Upper lobe of left lung (tissue), 4 donors: Measurements from ENCODE around the gene TRDMT1.

Source experiments
- POLR2A ChIP-seq, 4 donors: fragments of 450-650 bp; IDR thresholded peaks; one replicate each; pipeline ENCODE4 v1.5.1; 2016 to 2017; ENCODE audit warnings: antibody characterized with exemption in 4 of 4, mild to moderate bottlenecking in 2 of 4
- POLR2AphosphoS5 ChIP-seq, 2 donors: sonication (generic); formaldehyde crosslinking; IDR thresholded peaks; one replicate each; pipeline ENCODE4 v1.5.1; 2017; ENCODE audit warnings: antibody characterized with exemption in 2 of 2
- TF ChIP-seq, protein P1 (sequence below), 6 experiments: fragments of 450-650 bp in 4 of 6; fragments of 200-600 bp in 2 of 6; sonication (generic) in 2 of 6; IDR thresholded peaks; one replicate each; pipeline ENCODE4 v1.5.1; 2016 to 2019; ENCODE audit warnings: antibody characterized with exemption in 6 of 6

DNA sequence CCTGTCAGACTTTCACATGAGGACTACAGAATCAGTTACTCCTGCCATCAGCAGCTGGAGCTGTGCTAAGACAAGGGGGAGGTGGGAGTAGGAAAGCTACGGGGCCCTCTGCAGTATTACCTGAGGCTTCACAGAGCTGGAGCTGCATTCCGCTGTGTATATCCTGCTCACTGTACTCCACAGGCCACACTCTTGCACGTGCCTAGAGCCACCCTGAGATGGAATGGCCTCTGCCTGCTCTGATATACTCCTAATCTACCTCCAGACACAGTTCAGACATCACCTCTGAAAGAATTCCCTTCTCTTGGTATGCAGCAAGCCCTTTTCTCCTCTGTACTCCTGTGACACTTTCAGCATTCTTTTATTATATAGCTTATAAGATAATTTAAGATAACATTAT is 34.8 kb downstream of the TRDMT1 start:
- TF ChIP-seq, protein P1, sequence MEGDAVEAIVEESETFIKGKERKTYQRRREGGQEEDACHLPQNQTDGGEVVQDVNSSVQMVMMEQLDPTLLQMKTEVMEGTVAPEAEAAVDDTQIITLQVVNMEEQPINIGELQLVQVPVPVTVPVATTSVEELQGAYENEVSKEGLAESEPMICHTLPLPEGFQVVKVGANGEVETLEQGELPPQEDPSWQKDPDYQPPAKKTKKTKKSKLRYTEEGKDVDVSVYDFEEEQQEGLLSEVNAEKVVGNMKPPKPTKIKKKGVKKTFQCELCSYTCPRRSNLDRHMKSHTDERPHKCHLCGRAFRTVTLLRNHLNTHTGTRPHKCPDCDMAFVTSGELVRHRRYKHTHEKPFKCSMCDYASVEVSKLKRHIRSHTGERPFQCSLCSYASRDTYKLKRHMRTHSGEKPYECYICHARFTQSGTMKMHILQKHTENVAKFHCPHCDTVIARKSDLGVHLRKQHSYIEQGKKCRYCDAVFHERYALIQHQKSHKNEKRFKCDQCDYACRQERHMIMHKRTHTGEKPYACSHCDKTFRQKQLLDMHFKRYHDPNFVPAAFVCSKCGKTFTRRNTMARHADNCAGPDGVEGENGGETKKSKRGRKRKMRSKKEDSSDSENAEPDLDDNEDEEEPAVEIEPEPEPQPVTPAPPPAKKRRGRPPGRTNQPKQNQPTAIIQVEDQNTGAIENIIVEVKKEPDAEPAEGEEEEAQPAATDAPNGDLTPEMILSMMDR (IDR thresholded peaks at IDR 0.05), result no peak
- no peak for TF ChIP-seq POLR2AphosphoS5 (IDR thresholded peaks at IDR 0.05)
- TF ChIP-seq POLR2A (IDR thresholded peaks at IDR 0.05), result no peak
